PC-3 (cell line): ENCODE results near the gene CUEDC1. TPM values are rescaled to one million over a fixed set of nuclear protein-coding genes. Genes with fewer than 3 reads are reported as not detected.

Experiments used
- ATAC-seq: fragments of 200-7000 bp; cut with Tn5 transposase; 2 replicates; pipeline ENCODE4 v1.9.1; 2020; ENCODE audit warnings: mild to moderate bottlenecking, moderate library complexity
- BruUV-seq: library from RNA; stranded (reverse); fragments of 400-500 nt; replicated peaks from 2 replicates; lab custom pipeline; 2021; lab: Mats Ljungman, UMichigan
- CTCF ChIA-PET: fragments of 300-600 bp; sonication (Branson Sonifier 250); formaldehyde crosslinking; loops from one replicate; lab custom pipeline; 2022; ENCODE audit warnings: antibody characterized with exemption; lab: Charles Lee
- POLR2A ChIA-PET: fragments of 300-600 bp; sonication (Branson Sonifier 250); formaldehyde crosslinking; loops from one replicate; lab custom pipeline; 2022; ENCODE audit warnings: antibody characterized with exemption; ENCODE audit not compliant: unreplicated experiment; lab: Charles Lee
- DNase-seq: peaks from one replicate; pipeline ENCODE4 v3.0.0-alpha.2; 2015
- H2AFZ ChIP-seq: fragments of 300-600 bp; sonication (generic); 2 replicates; pipeline ENCODE4 v1.6.0; 2016; ENCODE audit warnings: antibody characterized with exemption, low read length
- H3F3A ChIP-seq: fragments of 300-600 bp; sonication (generic); one replicate; pipeline ENCODE4 v1.6.0; 2017; ENCODE audit warnings: antibody characterized with exemption, low read length, control low read depth, mild to moderate bottlenecking; ENCODE audit not compliant: unreplicated experiment
- H3K27ac ChIP-seq: fragments of 300-600 bp; sonication (generic); 2 replicates; pipeline ENCODE4 v1.5.1; 2016; ENCODE audit warnings: mild to moderate bottlenecking, low read length
- H3K27me3 ChIP-seq: fragments of 300-600 bp; sonication (generic); 2 replicates; pipeline ENCODE4 v1.6.1; 2016; ENCODE audit warnings: low read length, mixed read lengths
- H3K36me3 ChIP-seq: fragments of 300-600 bp; sonication (generic); 2 replicates; pipeline ENCODE4 v1.6.1; 2016; ENCODE audit warnings: low read depth, mixed run types, low read length, mixed read lengths
- H3K4me1 ChIP-seq: fragments of 300-600 bp; sonication (generic); 2 replicates; pipeline ENCODE4 v1.5.1; 2016; ENCODE audit warnings: low read length; ENCODE audit not compliant: insufficient read depth
- H3K4me2 ChIP-seq: fragments of 300-600 bp; sonication (generic); 2 replicates; pipeline ENCODE4 v1.6.0; 2016; ENCODE audit warnings: low read length
- H3K4me3 ChIP-seq: fragments of 300-600 bp; sonication (generic); 2 replicates; pipeline ENCODE4 v1.5.1; 2016; ENCODE audit warnings: mild to moderate bottlenecking, low read length, mixed read lengths
- H3K79me2 ChIP-seq: fragments of 300-600 bp; sonication (generic); 2 replicates; pipeline ENCODE4 v1.6.1; 2017; ENCODE audit warnings: low read length, mixed read lengths
- H3K9ac ChIP-seq: fragments of 300-600 bp; sonication (generic); 2 replicates; pipeline ENCODE4 v1.6.0; 2016; ENCODE audit warnings: mild to moderate bottlenecking, low read length
- H3K9me2 ChIP-seq: fragments of 300-600 bp; sonication (generic); replicated peaks from 2 replicates; pipeline ENCODE4 v1.6.1; 2016; ENCODE audit warnings: mixed run types, low read length, mixed read lengths
- H3K9me3 ChIP-seq: fragments of 300-600 bp; sonication (generic); 2 replicates; pipeline ENCODE4 v1.6.1; 2016; ENCODE audit warnings: low read length, mixed read lengths
- H4K20me1 ChIP-seq: fragments of 300-600 bp; sonication (generic); 2 replicates; pipeline ENCODE4 v1.6.1; 2016; ENCODE audit warnings: low read length, mixed read lengths
- CTCF ChIP-seq: fragments of 300-600 bp; sonication (generic); conservative IDR thresholded peaks from 2 replicates; pipeline ENCODE4 v1.5.1; 2017; ENCODE audit warnings: antibody characterized with exemption, low read depth, mild to moderate bottlenecking, low read length
- EZH2 ChIP-seq: fragments of 300-600 bp; sonication (generic); IDR thresholded peaks from one replicate; pipeline ENCODE4 v1.6.1; 2017; ENCODE audit warnings: antibody characterized with exemption, mild to moderate bottlenecking, low read length; ENCODE audit not compliant: unreplicated experiment
- EZH2phosphoT487 ChIP-seq: fragments of 300-600 bp; sonication (generic); IDR thresholded peaks from 2 replicates; pipeline ENCODE4 v1.6.1; 2018; ENCODE audit warnings: mild to moderate bottlenecking, antibody characterized with exemption, low read length, borderline replicate concordance
- intact Hi-C: fragments of 100-400 bp; cut with micrococcal nuclease; formaldehyde crosslinking; loops from 2 replicates; pipeline ENCODE4 v1.9.0; 2023
- total RNA-seq: library from RNA; depleted of rRNA; stranded (reverse); fragments of >200 nt; gene quantifications from 2 replicates; pipeline ENCODE4 v1.2.3, GENCODE V29; 2014

Gene CUEDC1
- total RNA-seq, 1 experiment from 2014 or later, result 31.6 TPM

DNA sequence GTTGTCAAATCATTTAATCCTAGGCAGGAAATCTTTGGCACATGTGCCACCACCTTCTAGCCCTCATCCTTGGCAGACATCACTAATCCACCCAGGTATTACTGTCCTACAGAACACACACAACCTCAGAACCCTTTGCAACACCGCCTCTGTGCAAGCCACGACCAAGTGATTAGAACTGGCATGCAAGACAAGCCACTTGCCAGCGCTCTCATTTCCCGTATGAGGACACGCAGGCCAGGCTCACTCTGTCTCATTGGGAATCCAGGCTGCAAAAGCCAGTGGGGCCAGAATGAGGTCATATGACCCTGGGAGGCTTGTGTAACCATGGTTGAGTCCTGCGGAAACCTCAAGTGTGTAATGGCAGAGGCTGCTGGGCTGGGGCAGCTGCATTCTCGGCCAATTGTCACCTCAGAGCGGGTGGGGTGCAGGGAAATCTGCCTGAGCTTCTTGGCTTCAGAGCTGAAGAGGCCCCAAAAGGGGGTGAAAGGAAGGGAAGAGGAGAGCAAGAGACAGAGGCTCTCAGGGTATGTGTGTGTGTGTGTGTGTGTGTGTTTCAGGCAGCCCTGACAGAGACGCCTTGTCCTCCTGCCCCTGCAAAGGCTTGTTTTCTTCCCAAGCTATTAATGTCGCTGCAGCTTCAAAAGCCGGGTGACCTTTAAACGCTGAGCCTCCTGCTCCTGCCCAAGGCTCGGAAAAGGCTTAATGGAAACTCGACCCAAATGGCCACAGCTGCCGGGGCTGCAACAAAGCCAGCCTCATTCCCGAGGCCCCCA is 62.2 kb downstream of the CUEDC1 start:
- POLR2A ChIA-PET, result interaction anchor here (0.6 to 0.9 kb wide), 5 partner anchors 28 to 91 kb away, joined by 3 to 10 read pairs (median 3); no protein-coding TSS in a partner anchor
- BruUV-seq, result no TSS peak
- H3K4me1 ChIP-seq, result peaks cover 61% of the 10 kb centered on the region
- ATAC-seq, result peak; percentile 61
- no peaks in the 10 kb centered on the region for H3K27me3 ChIP-seq
- DNase-seq, result peak; percentile 98
- peaks cover 8% of the 10 kb centered on the region for H3F3A ChIP-seq
- TF ChIP-seq EZH2phosphoT487 (no peak), CTCF (peak; percentile 41; the same call in 1 of the 2 replicates), EZH2 (no peak)
- H3K79me2 ChIP-seq, result peaks cover 52% of the 10 kb centered on the region
- H4K20me1 ChIP-seq, result no peaks in the 10 kb centered on the region
- peak overlapping the region; percentile 40 for H2AFZ ChIP-seq
- peak overlapping the region; percentile 70 for H3K4me2 ChIP-seq
- H3K27ac ChIP-seq, result peak overlapping the region; percentile 93
- H3K9me2 ChIP-seq, result no peaks in the 10 kb centered on the region
- intact Hi-C loops, result loop anchor here (1.0 to 2.0 kb wide), 7 partner anchors 8 to 102 kb away; no protein-coding TSS in a partner anchor
- H3K36me3 ChIP-seq, result no peaks in the 10 kb centered on the region
- H3K9me3 ChIP-seq, result no peaks in the 10 kb centered on the region
- H3K4me3 ChIP-seq, result no peak overlapping the region
- CTCF ChIA-PET, result interaction anchor here (0.7 to 1.2 kb wide), 7 partner anchors 8 to 107 kb away, joined by 3 to 5 read pairs (median 4); no protein-coding TSS in a partner anchor
- peak overlapping the region; percentile 64 for H3K9ac ChIP-seq

- Histone ChIP-seq H3K36me3 (no peaks in the 10 kb centered on the region), H3K4me2 (peak overlapping the region; percentile 70), H4K20me1 (no peaks in the 10 kb centered on the region), H2AFZ (peak overlapping the region; percentile 40; the same call in 1 of the 2 replicates), H3K9me2 (no peaks in the 10 kb centered on the region), H3K4me3 (no peak overlapping the region), H3F3A (peaks cover 8% of the 10 kb centered on the region), H3K79me2 (peaks cover 52% of the 10 kb centered on the region), H3K4me1 (peaks cover 61% of the 10 kb centered on the region), H3K9ac (peak overlapping the region; percentile 64), H3K27me3 (no peaks in the 10 kb centered on the region), H3K9me3 (no peaks in the 10 kb centered on the region), H3K27ac (peak overlapping the region; percentile 93)
- ATAC-seq (peak; percentile 43), DNase-seq (peak; percentile 97)
- intact Hi-C loops, result loop anchor here (1.0 to 2.0 kb wide), 6 partner anchors 27 to 103 kb away; no protein-coding TSS in a partner anchor
- POLR2A ChIA-PET, result interaction anchor here (0.6 to 0.9 kb wide), 3 partner anchors 29 to 51 kb away, joined by 3 read pairs; no protein-coding TSS in a partner anchor
- CTCF ChIA-PET, result interaction anchor here (0.6 to 1.2 kb wide), 7 partner anchors 9 to 108 kb away, joined by 3 to 5 read pairs (median 4); no protein-coding TSS in a partner anchor
- TSS peak; percentile 36 for BruUV-seq
- no peak for TF ChIP-seq EZH2phosphoT487
- no peak for TF ChIP-seq EZH2
- TF ChIP-seq CTCF, result peak; percentile 99
These were observed 62.9 kb downstream of the CUEDC1 start for GRCh38 chr17:57892146-57892819.
